Common myeloid progenitor, CD34-positive (primary cell): ENCODE measurements around the gene FRMD4A.

ENCODE experiments used
- CTCF ChIA-PET: fragments of 350-600 bp; sonication (Branson Sonifier 250); formaldehyde crosslinking; loops from one replicate; lab custom pipeline; 2021; ENCODE audit warnings: antibody characterized with exemption; lab: Charles Lee
- POLR2A ChIA-PET: fragments of 350-600 bp; sonication (Branson Sonifier 250); formaldehyde crosslinking; loops from one replicate; lab custom pipeline; 2021; ENCODE audit warnings: antibody characterized with exemption; lab: Charles Lee
- DNase-seq, 3 donors: peaks; one replicate each; pipeline versions ENCODE4 v3.0.0 to v3.0.0-alpha.2; 2013
- H3K27ac ChIP-seq, 2 experiments: 1 replicate in 1 of 2; 2 replicates in 1 of 2; pipeline ENCODE4 v1.7.0; 2013; ENCODE audit warnings: inconsistent platforms in 2 of 2, low read length in 2 of 2, mild to moderate bottlenecking in 2 of 2, low read depth in 1 of 2, moderate library complexity in 1 of 2; ENCODE audit not compliant: severe bottlenecking in 2 of 2, insufficient read depth in 1 of 2, poor library complexity in 1 of 2
- H3K27me3 ChIP-seq, 5 experiments: replicated peaks in 2 of 5; 1 replicate in 3 of 5; 2 replicates in 2 of 5; pipeline versions ENCODE4 v1.6.1 to v1.7.0; 2013; ENCODE audit warnings: low read length in 4 of 5, mild to moderate bottlenecking in 2 of 5, moderate library complexity in 2 of 5, inconsistent platforms in 1 of 5; ENCODE audit not compliant: insufficient read depth in 5 of 5, control insufficient read depth in 4 of 5
- H3K36me3 ChIP-seq, 4 experiments: 1 replicate in 2 of 4; 2 replicates in 2 of 4; pipeline versions ENCODE4 v1.6.1 to v1.7.0; 2013; ENCODE audit warnings: low read length in 3 of 4, control low read depth in 1 of 4, mild to moderate bottlenecking in 1 of 4; ENCODE audit not compliant: control insufficient read depth in 4 of 4, insufficient read depth in 4 of 4
- H3K4me1 ChIP-seq, 4 experiments: 1 replicate in 3 of 4; 2 replicates in 1 of 4; pipeline versions ENCODE4 v1.6.1 to v1.7.1; 2013; ENCODE audit warnings: low read length in 3 of 4, mild to moderate bottlenecking in 3 of 4, control low read depth in 1 of 4, inconsistent platforms in 1 of 4, moderate library complexity in 1 of 4; ENCODE audit not compliant: control insufficient read depth in 4 of 4, insufficient read depth in 4 of 4; ENCODE audit errors: control extremely low read depth in 1 of 4
- H3K4me3 ChIP-seq, 7 experiments: 1 replicate in 4 of 7; 2 replicates in 3 of 7; pipeline versions ENCODE4 v1.5.1 to v1.7.0; 2013; ENCODE audit warnings: mild to moderate bottlenecking in 7 of 7, low read length in 6 of 7, moderate library complexity in 6 of 7, inconsistent platforms in 2 of 7, low read depth in 2 of 7, control low read depth in 1 of 7; ENCODE audit not compliant: insufficient read depth in 4 of 7, control insufficient read depth in 1 of 7; ENCODE audit errors: extremely low read depth in 1 of 7
- H3K9me3 ChIP-seq, 5 experiments: 1 replicate in 4 of 5; 2 replicates in 1 of 5; pipeline versions ENCODE4 v1.6.1 to v1.7.1; 2013; ENCODE audit warnings: low read length in 4 of 5, mild to moderate bottlenecking in 2 of 5, inconsistent platforms in 1 of 5, low read depth in 1 of 5, moderate library complexity in 1 of 5; ENCODE audit not compliant: control insufficient read depth in 4 of 5, insufficient read depth in 2 of 5; ENCODE audit errors: control extremely low read depth in 1 of 5
- WGBS: methylation state at CpG from one replicate; pipeline ENCODE4 v1.1.5; 2013; ENCODE audit not compliant: insufficient coverage; 5-methylcytosine and 5-hydroxymethylcytosine counted together

Gene FRMD4A

DNA sequence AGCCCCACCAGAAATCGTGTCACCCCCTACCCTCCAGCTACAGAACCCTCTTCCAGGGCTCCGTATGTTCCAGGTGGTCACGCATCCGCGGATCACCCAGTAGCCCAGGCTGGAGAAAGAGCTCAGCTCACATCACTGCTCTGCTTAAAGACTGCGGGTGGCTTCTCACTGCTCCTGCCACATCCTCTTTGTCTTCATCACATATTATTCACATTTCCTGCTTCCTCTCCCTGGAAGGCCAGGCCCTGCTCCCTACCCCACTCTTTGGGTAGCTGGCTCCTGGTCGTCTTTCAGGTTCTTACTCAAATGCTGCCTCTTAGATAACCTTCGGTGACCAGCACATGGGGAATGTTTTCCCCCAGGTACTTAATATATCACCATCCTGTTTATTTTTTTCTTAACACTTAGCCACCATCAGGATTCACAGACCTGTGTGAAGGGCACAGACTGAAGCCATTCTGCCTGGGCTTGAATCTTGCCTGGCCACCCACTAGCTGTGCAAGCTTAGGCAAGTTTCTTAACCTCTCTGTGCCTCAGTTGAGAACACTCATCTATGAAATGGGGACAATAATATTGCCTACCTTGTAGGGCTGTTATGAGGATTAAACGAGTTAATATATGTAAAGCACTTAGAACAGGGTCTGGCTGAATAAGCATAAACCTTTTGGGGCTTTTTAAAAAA is 436.2 kb downstream of the FRMD4A start:
- Histone ChIP-seq H3K4me1 (peaks cover 0 to 14% (median 11%) of the 10 kb centered on the region in 4 experiments), H3K27me3 (peaks cover 23 to 60% (median 32%) of the 10 kb centered on the region in 5 experiments), H3K4me3 (no peak overlapping the region), H3K9me3 (peaks cover 0 to 3% (median 0%) of the 10 kb centered on the region in 5 experiments), H3K36me3 (no peaks in the 10 kb centered on the region), H3K27ac (no peak overlapping the region)
- DNase-seq, result no peak
- ChIA-PET CTCF (interaction anchor here (1.3 kb wide), 1 partner anchor 23 kb away, joined by 3 read pairs; no protein-coding TSS in a partner anchor), POLR2A (no interaction called here)
- WGBS, result 67% methylated on average over 8 of the region's 9 CpGs

DNA sequence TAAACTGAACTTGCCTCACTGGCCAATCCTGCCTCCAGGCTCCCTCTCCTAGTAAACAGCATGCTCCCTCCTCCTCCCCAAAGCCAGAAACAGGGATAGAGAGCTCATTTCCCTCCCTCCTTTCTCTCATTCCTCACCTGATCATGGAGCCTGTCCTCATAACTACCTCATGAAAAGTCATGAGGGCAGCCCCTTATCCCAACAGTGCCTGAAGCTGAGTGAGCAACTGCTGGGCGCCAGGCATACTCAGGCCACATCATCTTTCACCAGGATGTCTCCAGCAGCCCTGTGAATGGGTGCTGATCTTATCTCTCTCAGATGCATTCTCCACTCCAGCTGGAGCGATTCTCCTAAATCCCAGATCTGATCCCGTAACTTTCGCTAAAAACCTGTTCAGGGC is 436.8 kb downstream of the FRMD4A start:
- H3K4me3 ChIP-seq, result no peak overlapping the region
- DNase-seq, result no peak
- WGBS, result 96% methylated on average over 4 of the region's 4 CpGs
- H3K4me1 ChIP-seq, result peaks cover 0 to 14% (median 11%) of the 10 kb centered on the region in 4 experiments
- H3K9me3 ChIP-seq, result peaks cover 0 to 3% (median 0%) of the 10 kb centered on the region in 5 experiments
- CTCF ChIA-PET, result interaction anchor here (1.3 kb wide), 1 partner anchor 22 kb away, joined by 3 read pairs; no protein-coding TSS in a partner anchor
- peaks cover 28 to 66% (median 34%) of the 10 kb centered on the region in 5 experiments for H3K27me3 ChIP-seq
- H3K27ac ChIP-seq, result no peak overlapping the region
- no peaks in the 10 kb centered on the region for H3K36me3 ChIP-seq
- POLR2A ChIA-PET, result interaction anchor here (0.6 kb wide), 1 partner anchor 1493 kb away, joined by 3 read pairs; no protein-coding TSS in a partner anchor

DNA sequence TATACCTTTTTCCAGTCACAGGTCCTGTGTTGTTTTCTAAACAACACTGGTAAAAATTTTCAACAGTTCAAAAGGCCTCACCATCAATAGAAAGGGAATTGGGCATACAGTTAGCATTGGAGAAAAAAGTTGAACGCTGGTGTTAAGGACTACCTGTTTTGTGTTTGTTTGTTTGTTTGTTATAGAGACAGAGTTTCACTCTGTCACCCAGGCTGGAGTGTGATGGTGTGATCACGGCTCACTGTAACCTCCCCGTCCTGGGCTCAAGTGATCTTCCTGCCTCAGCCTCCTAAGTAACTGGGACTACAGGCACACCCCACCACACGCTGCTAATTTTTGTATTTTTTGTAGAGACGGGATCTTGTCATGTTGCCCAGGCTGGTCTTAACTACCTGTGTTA is 437.9 kb downstream of the FRMD4A start:
- Histone ChIP-seq H3K36me3 (no peaks in the 10 kb centered on the region), H3K4me1 (peaks cover 0 to 14% (median 11%) of the 10 kb centered on the region in 4 experiments), H3K4me3 (no peak overlapping the region), H3K9me3 (peaks cover 0 to 3% (median 0%) of the 10 kb centered on the region in 5 experiments), H3K27ac (no peak overlapping the region), H3K27me3 (peaks cover 32 to 73% (median 41%) of the 10 kb centered on the region in 5 experiments)
- no peak for DNase-seq
- 85% methylated on average over 5 of the region's 5 CpGs for WGBS
- CTCF ChIA-PET, result no interaction called here
- POLR2A ChIA-PET, result no interaction called here

DNA sequence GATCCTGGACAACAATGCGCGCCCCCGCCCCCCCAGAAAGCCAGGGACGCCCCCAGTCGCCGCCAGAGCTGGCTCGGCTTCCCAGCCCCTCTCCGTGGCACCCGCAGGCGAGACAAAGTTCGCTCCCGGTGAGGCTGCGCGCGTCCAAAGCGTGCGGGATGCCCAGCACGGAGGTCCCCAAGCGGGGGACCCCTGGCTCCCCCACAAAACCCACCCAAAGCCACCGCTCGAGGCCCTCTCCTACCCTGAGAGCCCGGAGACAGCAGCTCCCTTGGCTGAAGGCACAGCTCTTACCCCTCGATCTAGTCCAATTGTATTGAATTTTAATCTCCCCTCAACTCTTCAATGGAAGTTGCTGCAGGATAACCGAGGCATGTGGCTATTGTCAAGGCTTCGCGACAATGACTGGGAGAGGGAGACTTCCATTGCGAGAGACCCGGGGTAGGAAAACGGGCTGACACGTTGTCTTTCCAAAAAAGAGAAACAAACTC is 438.7 kb downstream of the FRMD4A start:
- Histone ChIP-seq H3K9me3 (peaks cover 0 to 3% (median 0%) of the 10 kb centered on the region in 5 experiments), H3K36me3 (no peaks in the 10 kb centered on the region), H3K4me1 (peaks cover 0 to 14% (median 11%) of the 10 kb centered on the region in 4 experiments), H3K27me3 (peaks cover 30 to 78% (median 45%) of the 10 kb centered on the region in 5 experiments), H3K4me3 (peak overlapping the region in 4 of 7 experiments; percentile 6 to 23 (median 15)), H3K27ac (no peak overlapping the region)
- POLR2A ChIA-PET, result no interaction called here
- DNase-seq, result no peak
- CTCF ChIA-PET, result no interaction called here
- 3% methylated on average over 18 of the region's 30 CpGs for WGBS

DNA sequence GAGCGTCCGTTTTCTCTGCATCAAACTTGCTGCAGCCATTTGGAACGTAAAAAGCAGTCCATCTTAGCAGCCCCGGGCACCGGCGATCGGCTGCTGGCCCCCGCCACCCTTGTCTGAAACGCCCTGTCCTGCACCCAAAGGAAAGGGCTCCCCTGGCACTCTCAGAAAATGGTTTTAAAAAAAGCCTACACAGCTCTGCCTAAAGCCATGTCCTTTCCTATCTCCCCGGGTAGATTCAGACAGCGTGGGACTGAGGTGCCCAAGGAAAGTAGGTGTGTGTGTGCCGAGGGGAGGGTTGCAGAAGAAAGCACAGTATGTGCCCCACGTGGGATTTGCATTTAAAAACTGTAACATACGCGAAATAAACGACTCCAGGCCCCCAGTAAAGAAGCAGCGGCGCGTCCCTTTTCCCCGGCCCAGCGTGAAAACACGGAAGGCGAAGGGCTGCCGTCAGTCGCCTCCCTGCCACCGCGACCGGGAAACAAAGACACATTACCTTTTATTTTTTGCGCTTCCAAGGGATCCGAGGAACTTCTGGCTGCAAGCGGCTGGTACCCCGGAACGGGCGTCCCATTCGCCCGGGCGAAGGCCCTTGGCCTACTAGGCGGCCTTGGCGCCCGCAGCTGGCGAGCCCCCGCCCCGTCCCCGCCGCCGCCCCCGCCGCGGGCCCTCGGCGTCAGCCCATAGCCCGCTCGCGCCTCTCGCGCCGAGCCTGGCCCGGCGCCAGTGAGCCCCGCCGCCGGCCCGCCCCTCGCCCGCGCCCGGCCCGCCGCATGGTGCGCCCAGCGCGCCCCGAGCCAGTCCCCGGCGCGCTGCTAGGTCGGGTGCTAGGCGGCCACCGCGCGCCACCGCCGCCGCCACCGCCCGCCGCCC is 439.4 kb downstream of the FRMD4A start:
- Histone ChIP-seq H3K36me3 (no peaks in the 10 kb centered on the region), H3K4me1 (peaks cover 0 to 14% (median 11%) of the 10 kb centered on the region in 4 experiments), H3K4me3 (peak overlapping the region in 5 of 7 experiments; percentile 20 to 62 (median 59)), H3K27me3 (peaks cover 34 to 84% (median 45%) of the 10 kb centered on the region in 5 experiments), H3K9me3 (peaks cover 0 to 3% (median 0%) of the 10 kb centered on the region in 5 experiments), H3K27ac (no peak overlapping the region)
- ChIA-PET CTCF (no interaction called here), POLR2A (no interaction called here)
- peak in 1 of 3 donors; percentile 21 for DNase-seq
- WGBS, result 2% methylated on average over 73 of the region's 87 CpGs

DNA sequence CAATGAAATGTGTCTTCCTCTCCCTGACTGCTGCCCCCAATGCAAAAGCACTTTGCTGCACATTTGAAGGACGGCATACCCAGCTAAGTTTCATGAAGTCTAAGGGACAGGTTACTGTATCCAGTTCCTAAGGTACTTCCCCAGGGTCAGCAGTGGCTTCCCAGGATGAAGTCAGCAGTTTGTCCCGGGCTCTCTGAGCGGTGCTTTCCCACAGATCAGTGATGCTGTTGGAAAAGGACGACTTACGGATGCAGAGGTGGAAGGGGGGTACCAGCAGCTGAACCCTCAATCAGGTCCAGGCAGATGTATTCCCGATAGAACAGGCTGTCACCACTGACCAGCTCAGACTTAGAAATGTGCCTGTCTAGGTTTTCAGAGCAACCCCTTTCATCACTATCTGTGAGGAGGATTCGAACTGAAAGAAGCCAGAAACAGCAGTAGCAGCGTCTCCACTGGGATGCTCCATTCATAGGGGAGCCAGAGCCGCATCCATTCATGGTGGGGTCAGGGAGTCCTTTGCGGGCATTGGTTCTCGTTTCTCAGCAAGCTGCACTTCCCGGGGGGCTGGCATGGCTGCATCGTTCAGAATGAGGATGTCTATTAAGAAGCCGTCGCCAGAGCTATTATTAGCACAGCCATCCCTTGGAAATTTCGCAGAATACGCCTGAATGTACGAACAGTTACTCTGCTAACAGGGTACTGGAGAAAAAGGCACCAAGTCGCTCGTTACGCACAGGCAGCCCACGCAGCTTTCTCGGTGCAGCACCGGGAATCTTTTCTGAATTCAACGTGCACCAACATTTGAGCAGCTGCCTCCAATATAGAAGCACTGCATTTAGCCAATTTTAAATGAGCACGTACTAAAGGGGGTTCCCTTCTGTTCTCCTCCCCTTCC is 440.2 kb downstream of the FRMD4A start:
- H3K27ac ChIP-seq, result no peak overlapping the region
- no peaks in the 10 kb centered on the region for H3K36me3 ChIP-seq
- H3K4me3 ChIP-seq, result peak overlapping the region in 1 of 7 experiments; percentile 61
- peaks cover 0 to 14% (median 11%) of the 10 kb centered on the region in 4 experiments for H3K4me1 ChIP-seq
- peaks cover 37 to 91% (median 45%) of the 10 kb centered on the region in 5 experiments for H3K27me3 ChIP-seq
- peak in 2 of 3 donors; percentile 28 to 31 for DNase-seq
- ChIA-PET POLR2A (no interaction called here), CTCF (no interaction called here)
- H3K9me3 ChIP-seq, result peaks cover 0 to 3% (median 0%) of the 10 kb centered on the region in 5 experiments
- WGBS, result 19% methylated on average over 25 of the region's 26 CpGs
